IMR-90 (cell line): Measurements from ENCODE around the gene PRPS1L1.

Experiments
- CEBPB ChIP-seq: IDR thresholded peaks from 2 replicates; pipeline ENCODE4 v1.6.1; 2012; ENCODE audit warnings: low read depth, low read length, improper control_type of control experiment
- CTCF ChIP-seq: conservative IDR thresholded peaks from 2 replicates; pipeline ENCODE4 v1.5.1; 2012; ENCODE audit warnings: mild to moderate bottlenecking, low read depth, low read length, improper control_type of control experiment
- POLR2A ChIP-seq: IDR thresholded peaks from 2 replicates; pipeline ENCODE4 v1.6.1; 2012; ENCODE audit warnings: mild to moderate bottlenecking, low read depth, low read length
- RAD21 ChIP-seq: IDR thresholded peaks from 2 replicates; pipeline ENCODE4 v1.6.1; 2012; ENCODE audit warnings: low read length, improper control_type of control experiment
- RCOR1 ChIP-seq: IDR thresholded peaks from 2 replicates; pipeline ENCODE4 v1.6.1; 2012; ENCODE audit warnings: mild to moderate bottlenecking, low read length, improper control_type of control experiment; ENCODE audit not compliant: insufficient replicate concordance

DNA sequence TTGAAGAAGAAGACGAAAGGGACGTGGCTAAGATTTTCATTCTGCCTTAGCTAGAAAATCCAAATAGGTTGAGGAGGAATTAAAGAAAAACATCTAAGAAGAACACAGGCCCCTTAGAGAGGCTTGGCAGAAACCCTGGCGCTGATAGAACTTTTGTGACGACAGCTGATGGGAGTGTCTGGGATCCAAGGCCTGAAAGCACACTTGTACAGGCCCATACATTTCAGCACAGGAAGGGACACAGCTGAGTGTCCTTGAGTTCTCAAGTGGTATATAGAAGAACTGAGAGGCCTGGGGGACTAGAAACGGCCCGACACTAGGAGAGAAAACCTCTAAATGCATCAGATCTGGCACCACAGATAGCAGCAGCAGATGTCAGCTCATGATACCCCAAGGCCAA, 39.5 kb downstream of the PRPS1L1 start:
- TF ChIP-seq CTCF (no peak), RCOR1 (no peak), CEBPB (no peak), POLR2A (no peak), RAD21 (no peak)
